ENCODE data around the gene SIRPA.

SIRPA gene

DNA sequence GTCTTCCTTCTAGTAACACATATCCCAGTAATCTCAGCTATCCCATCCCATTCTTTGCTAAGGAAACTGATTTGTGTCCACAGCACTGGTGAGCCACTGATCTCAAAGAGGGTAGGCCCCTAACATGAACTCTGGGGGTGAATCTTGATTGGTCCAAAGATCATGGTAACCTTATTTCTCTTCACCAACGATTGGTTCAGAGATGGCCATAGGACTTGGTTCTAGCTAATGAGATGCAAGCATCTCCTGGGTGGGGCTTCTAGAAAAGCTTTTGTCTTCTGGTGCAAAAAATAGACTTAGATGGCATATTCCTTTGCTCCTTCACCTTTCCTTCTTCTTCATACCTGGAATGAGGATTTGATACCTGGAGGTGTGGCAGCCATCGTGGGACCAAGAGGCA, 43.8 kb upstream of the SIRPA start:
- TF ChIP-seq, protein P1, sequence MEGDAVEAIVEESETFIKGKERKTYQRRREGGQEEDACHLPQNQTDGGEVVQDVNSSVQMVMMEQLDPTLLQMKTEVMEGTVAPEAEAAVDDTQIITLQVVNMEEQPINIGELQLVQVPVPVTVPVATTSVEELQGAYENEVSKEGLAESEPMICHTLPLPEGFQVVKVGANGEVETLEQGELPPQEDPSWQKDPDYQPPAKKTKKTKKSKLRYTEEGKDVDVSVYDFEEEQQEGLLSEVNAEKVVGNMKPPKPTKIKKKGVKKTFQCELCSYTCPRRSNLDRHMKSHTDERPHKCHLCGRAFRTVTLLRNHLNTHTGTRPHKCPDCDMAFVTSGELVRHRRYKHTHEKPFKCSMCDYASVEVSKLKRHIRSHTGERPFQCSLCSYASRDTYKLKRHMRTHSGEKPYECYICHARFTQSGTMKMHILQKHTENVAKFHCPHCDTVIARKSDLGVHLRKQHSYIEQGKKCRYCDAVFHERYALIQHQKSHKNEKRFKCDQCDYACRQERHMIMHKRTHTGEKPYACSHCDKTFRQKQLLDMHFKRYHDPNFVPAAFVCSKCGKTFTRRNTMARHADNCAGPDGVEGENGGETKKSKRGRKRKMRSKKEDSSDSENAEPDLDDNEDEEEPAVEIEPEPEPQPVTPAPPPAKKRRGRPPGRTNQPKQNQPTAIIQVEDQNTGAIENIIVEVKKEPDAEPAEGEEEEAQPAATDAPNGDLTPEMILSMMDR (IDR thresholded peaks at IDR 0.05), result no peak
- no peak for TF ChIP-seq ZFX (IDR thresholded peaks at IDR 0.05; ENCODE audit: borderline replicate concordance)
- no peak overlapping the region for H3K27ac ChIP-seq

DNA sequence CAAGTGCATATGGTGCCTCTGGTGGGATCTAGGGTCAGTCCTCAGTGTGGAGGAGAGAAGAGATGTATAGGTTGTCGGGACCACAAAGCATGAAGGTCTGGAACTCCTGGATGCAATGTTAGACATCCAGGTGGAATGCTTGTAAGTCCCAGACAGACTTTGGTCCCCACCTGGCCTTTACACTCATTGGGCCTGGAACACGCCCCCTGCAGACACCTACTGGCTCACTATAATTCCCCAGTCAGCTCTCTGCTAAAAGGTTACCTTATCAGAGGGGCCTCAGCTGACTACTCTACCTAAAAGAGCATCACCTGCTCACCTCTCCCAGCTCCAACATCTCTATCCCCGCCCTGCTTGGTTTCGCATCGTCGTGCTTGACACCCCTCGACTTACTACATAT, 41.7 kb upstream of the SIRPA start:
- H3K27ac ChIP-seq, result no peak overlapping the region
- no peak for TF ChIP-seq ZFX (IDR thresholded peaks at IDR 0.05; ENCODE audit: borderline replicate concordance)
- TF ChIP-seq, protein P1 (IDR thresholded peaks at IDR 0.05), result no peak

DNA sequence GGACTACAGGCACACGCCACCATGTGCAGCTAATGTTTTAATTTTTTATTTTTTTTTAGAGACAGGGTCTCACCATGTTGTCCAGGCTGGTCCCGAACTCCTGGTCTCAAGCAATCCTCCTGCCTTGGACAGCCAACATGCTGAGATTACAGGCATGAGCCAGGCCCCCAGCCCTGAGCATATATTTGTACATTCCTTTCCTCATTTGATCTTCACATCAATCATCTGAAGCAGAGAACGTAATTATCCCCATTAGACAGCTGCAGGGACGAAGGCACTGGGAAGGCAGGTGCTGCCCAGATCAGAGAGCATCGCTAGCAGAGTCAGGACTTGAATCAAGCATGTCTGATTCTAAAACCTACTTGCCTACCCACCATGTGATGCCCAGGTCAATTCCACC, 41.0 kb upstream of the SIRPA start:
- TF ChIP-seq ZFX (IDR thresholded peaks at IDR 0.05; ENCODE audit: borderline replicate concordance), result no peak
- TF ChIP-seq, protein P1 (IDR thresholded peaks at IDR 0.05), result no peak

DNA sequence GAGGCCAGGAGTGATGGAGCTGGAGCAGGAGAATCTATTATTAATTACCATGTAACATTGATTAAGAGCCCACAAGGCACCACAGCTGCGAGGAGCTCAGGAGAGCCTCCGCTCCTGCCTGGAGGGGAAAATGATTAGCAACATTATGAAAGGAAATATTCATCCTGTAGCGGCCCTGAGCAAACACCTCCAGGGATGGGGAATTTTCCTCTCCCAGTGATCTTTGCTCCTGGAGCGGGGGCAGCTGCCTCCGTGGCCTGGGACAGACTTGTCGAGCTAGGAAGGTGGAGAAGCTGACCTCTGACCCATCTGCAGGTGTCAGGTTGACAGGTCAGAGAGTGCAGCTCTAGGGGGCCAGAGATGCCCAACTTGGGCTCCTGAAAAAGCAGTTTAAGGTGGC, 40.1 kb upstream of the SIRPA start:
- H3K27ac ChIP-seq, result no peak overlapping the region
- TF ChIP-seq, protein P1 (IDR thresholded peaks at IDR 0.05), result no peak
- TF ChIP-seq ZFX (IDR thresholded peaks at IDR 0.05; ENCODE audit: borderline replicate concordance), result no peak

More for the DNA sequence above, 41.0 kb upstream of the SIRPA start:
- H3K27ac ChIP-seq, result no peak overlapping the region

DNA sequence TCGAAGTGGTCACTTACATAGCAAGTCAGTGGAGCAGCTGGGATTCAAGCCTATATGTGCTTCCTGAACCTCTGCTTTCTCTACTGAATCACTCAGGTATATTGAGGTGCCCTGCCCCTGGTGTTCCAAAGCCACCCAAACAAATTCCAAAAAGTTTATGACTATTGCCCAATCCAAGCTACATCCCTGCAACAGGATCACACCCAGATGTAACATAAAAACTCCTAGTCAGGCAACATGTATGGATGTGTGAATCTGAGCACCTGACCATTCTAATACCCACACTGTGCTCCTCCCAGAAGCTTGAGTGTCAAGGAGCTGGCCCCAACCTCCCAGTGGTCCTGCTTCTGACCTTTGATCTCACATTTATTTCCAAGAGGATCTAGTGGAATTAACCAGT, 39.5 kb upstream of the SIRPA start:
- TF ChIP-seq, protein P1 (IDR thresholded peaks at IDR 0.05), result no peak
- no peak for TF ChIP-seq ZFX (IDR thresholded peaks at IDR 0.05; ENCODE audit: borderline replicate concordance)
- H3K27ac ChIP-seq, result no peak overlapping the region

DNA sequence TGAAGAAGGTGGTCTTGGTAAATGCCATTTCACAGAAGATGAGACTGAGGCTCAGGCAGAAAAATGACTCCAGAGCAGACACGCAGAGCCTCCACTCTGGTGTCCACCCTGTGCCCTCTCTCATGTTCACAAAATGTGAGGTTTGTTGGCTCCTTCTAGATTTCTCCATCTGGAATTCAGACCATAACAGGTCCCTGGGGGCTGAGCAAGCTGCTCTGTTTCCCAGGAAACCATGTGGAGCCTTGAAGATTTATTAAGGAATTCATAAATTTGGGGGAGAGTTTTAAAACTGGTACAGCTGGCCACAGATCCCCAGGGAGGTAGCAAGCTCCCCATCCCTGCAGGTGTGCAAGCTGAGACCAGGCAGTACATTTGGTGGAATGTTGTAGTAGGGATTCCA, 38.8 kb upstream of the SIRPA start:
- no peak overlapping the region for H3K27ac ChIP-seq
- TF ChIP-seq, protein P1 (IDR thresholded peaks at IDR 0.05), result no peak
- no peak for TF ChIP-seq ZFX (IDR thresholded peaks at IDR 0.05; ENCODE audit: borderline replicate concordance)

DNA sequence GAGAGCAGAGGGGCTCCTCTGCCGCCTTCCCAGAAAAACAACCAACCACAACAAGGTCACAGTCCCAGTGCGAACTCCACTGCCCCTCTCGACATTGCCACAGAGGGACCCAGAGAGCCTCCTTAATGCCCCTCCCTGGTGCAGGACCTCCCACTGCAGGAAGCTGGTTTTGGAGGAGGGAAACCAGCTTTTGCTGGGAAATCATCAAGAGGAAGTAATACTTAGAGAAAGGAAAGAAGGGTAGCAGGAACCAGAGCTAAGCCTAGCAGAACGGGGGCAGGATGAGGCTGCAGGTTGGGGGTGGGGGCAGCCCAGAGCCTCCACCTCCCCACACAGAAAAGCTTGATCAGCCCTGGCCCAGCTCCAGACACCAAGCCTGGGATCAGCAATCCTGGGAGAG, 37.7 kb upstream of the SIRPA start:
- no peak for TF ChIP-seq ZFX (IDR thresholded peaks at IDR 0.05; ENCODE audit: borderline replicate concordance)
- TF ChIP-seq, protein P1 (IDR thresholded peaks at IDR 0.05), result no peak

More for the DNA sequence above, 37.7 kb upstream of the SIRPA start:
- no peak overlapping the region for H3K27ac ChIP-seq

Measured in 22Rv1 (cell line).